GM12878 (cell line): ENCODE results near the gene C3orf20. TPM values are rescaled to one million over a fixed set of nuclear protein-coding genes. Genes with fewer than 3 reads are reported as not detected.

Source experiments
- ATAC-seq: fragments of 200-7000 bp; cut with Tn5 transposase; 3 replicates; pipeline ENCODE4 v1.9.1; 2020; ENCODE audit warnings: mild to moderate bottlenecking, moderate library complexity
- BruUV-seq: library from RNA; stranded (reverse); fragments of 400-500 nt; replicated peaks from 2 replicates; lab custom pipeline; 2021; lab: Mats Ljungman, UMichigan
- CTCF ChIA-PET: fragments of 300-600 bp; sonication (Branson Sonifier 250); formaldehyde crosslinking; extraction: SDS; loops from one replicate; lab custom pipeline; 2021; ENCODE audit warnings: inconsistent platforms; lab: Yijun Ruan, JAX
- POLR2A ChIA-PET: fragments of 350-600 bp; formaldehyde crosslinking; extraction: SDS; loops from one replicate; lab custom pipeline; 2021; ENCODE audit warnings: inconsistent platforms; lab: Charles Lee
- RAD21 ChIA-PET: fragments of 300-600 bp; sonication (Branson Sonifier 250); formaldehyde crosslinking; loops from one replicate; lab custom pipeline; 2023; ENCODE audit warnings: antibody characterized with exemption; ENCODE audit not compliant: unreplicated experiment; lab: Charles Lee
- SMC1A ChIA-PET: fragments of 300-600 bp; sonication (Branson Sonifier 250); formaldehyde crosslinking; loops from one replicate; lab custom pipeline; 2023; ENCODE audit not compliant: unreplicated experiment, uncharacterized antibody; lab: Charles Lee
- DNase-seq: peaks from one replicate; pipeline ENCODE4 v3.0.0-alpha.2; 2011; ENCODE audit warnings: low read depth, low spot score
- FAIRE-seq: peaks from 3 replicates; lab custom pipeline; 2011; peaks lifted over from hg19 to GRCh38; lab: Jason Lieb, UNC
- H2AFZ ChIP-seq: 2 replicates; pipeline ENCODE4 v1.6.0; 2011; ENCODE audit warnings: low read depth, low read length, control low read depth; ENCODE audit not compliant: control insufficient read depth
- H3K27ac ChIP-seq: 2 replicates; pipeline ENCODE4 v1.5.1; 2011; ENCODE audit warnings: control low read depth; ENCODE audit not compliant: control insufficient read depth, insufficient read depth
- H3K27me3 ChIP-seq, 2 experiments: replicated peaks in 1 of 2; 2 replicates each; pipeline versions ENCODE4 v1.6.0 to v1.6.1; 2011; ENCODE audit warnings: low read length in 1 of 2; ENCODE audit not compliant: control insufficient read depth in 2 of 2, insufficient read depth in 2 of 2
- H3K36me3 ChIP-seq, 2 experiments: 2 replicates each; pipeline ENCODE4 v1.5.1; 2011; ENCODE audit warnings: low read length in 1 of 2; ENCODE audit not compliant: control insufficient read depth in 2 of 2, insufficient read depth in 2 of 2
- H3K4me1 ChIP-seq: 2 replicates; pipeline ENCODE4 v1.6.1; 2011; ENCODE audit warnings: mild to moderate bottlenecking, low read length, moderate library complexity, mixed read lengths; ENCODE audit not compliant: control insufficient read depth, insufficient read depth
- H3K4me2 ChIP-seq: 2 replicates; pipeline ENCODE4 v1.6.0; 2011; ENCODE audit warnings: control low read depth; ENCODE audit not compliant: control insufficient read depth, insufficient read depth
- H3K4me3 ChIP-seq: fragments of 200-600 bp; sonication (generic); 2 replicates; pipeline ENCODE4 v1.5.1; 2016
- H3K79me2 ChIP-seq: 2 replicates; pipeline ENCODE4 v1.6.0; 2011; ENCODE audit warnings: low read length; ENCODE audit not compliant: control insufficient read depth, insufficient read depth
- H3K9ac ChIP-seq: 2 replicates; pipeline ENCODE4 v1.8.0; 2011; ENCODE audit warnings: low read length, control low read depth, mixed read lengths; ENCODE audit not compliant: control insufficient read depth, insufficient read depth
- H3K9me3 ChIP-seq: replicated peaks from 3 replicates; pipeline ENCODE4 v1.5.1; 2011; ENCODE audit warnings: mild to moderate bottlenecking, low read length; ENCODE audit not compliant: control insufficient read depth, insufficient read depth
- H4K20me1 ChIP-seq: 2 replicates; pipeline ENCODE4 v1.6.0; 2011; ENCODE audit not compliant: control insufficient read depth, insufficient read depth
- ASH2L ChIP-seq: fragments of 300-600, 200-600 bp; sonication (generic); IDR thresholded peaks from 2 replicates; pipeline ENCODE4 v1.6.1; 2017; ENCODE audit warnings: low read depth, mild to moderate bottlenecking, borderline replicate concordance
- BRCA1 ChIP-seq: IDR thresholded peaks from 2 replicates; pipeline ENCODE4 v1.6.1; 2011; ENCODE audit warnings: low read depth, low read length, improper control_type of control experiment
- CREB1 ChIP-seq: IDR thresholded peaks from 2 replicates; pipeline ENCODE4 v1.6.1; 2012; ENCODE audit warnings: low read depth, mild to moderate bottlenecking, inconsistent platforms
- PML ChIP-seq: IDR thresholded peaks from 2 replicates; pipeline ENCODE4 v1.6.1; 2012; ENCODE audit warnings: low read length, inconsistent platforms
- POLR2AphosphoS2 ChIP-seq: IDR thresholded peaks from 2 replicates; pipeline ENCODE4 v1.6.1; 2011; ENCODE audit warnings: low read depth, mild to moderate bottlenecking, low read length, improper control_type of control experiment, moderate library complexity
- RFX5 ChIP-seq: IDR thresholded peaks from 2 replicates; pipeline ENCODE4 v1.6.1; 2011; ENCODE audit warnings: low read depth, low read length, improper control_type of control experiment
- SIX5 ChIP-seq: IDR thresholded peaks from 2 replicates; pipeline ENCODE4 v1.6.1; 2011; ENCODE audit warnings: mild to moderate bottlenecking, low read depth, low read length, moderate library complexity; ENCODE audit not compliant: severe bottlenecking
- SREBF1 ChIP-seq: IDR thresholded peaks from 2 replicates; pipeline ENCODE4 v1.6.1; 2012; ENCODE audit warnings: mild to moderate bottlenecking, low read length
- SRF ChIP-seq, 2 experiments: IDR thresholded peaks; 2 replicates each; pipeline ENCODE4 v1.6.1; 2011; ENCODE audit warnings: low read depth in 2 of 2, low read length in 2 of 2, mild to moderate bottlenecking in 1 of 2, moderate library complexity in 1 of 2
- ZNF592 ChIP-seq: fragments of 450-650 bp; IDR thresholded peaks from 2 replicates; pipeline ENCODE4 v1.6.1; 2017; ENCODE audit warnings: mild to moderate bottlenecking, moderate library complexity
- ZSCAN29 ChIP-seq: fragments of 450-650 bp; IDR thresholded peaks from 2 replicates; pipeline ENCODE4 v1.6.1; 2017; ENCODE audit warnings: mild to moderate bottlenecking, moderate library complexity
- WGBS: methylation state at CpG from one replicate; pipeline ENCODE4 v1.1.6; 2016; ENCODE audit warnings: low lambda C conversion rate; ENCODE audit not compliant: insufficient replicate concordance, insufficient coverage; ENCODE audit errors: missing lambda C conversion rate; 5-methylcytosine and 5-hydroxymethylcytosine counted together
- in situ Hi-C: fragments of 300-500 bp; cut with MboI; formaldehyde crosslinking; loops from 9 replicates; pipeline ENCODE4 v1.14.3; 2018; ENCODE audit warnings: mixed read lengths
- intact Hi-C: fragments of 100-400 bp; cut with micrococcal nuclease; formaldehyde crosslinking; loops from one replicate; pipeline ENCODE4 v1.14.2; 2022; ENCODE audit not compliant: unreplicated experiment
- polyA plus RNA-seq, 11 experiments: library from polyadenylated mRNA; depleted of rRNA in 4 of 11; unstranded in 6 of 11; stranded (reverse) in 5 of 11; fragments of >200 nt; fragmentation: Nextera tagmentation in 4 of 11; fragmentation: Illumina TruSeq in 1 of 11; extraction: Ambion mirVana in 4 of 11; extraction: Trizol in 1 of 11; gene quantifications; 1 replicate in 1 of 11; 2 replicates in 10 of 11; pipeline versions ENCODE4 v1.2.1 to v1.2.3, GENCODE V29; 2011 to 2016; ENCODE audit warnings: inconsistent platforms in 2 of 11, missing spikeins in 2 of 11, low read depth in 1 of 11
- total RNA-seq, 4 experiments: library from RNA; depleted of rRNA in 3 of 4; stranded (reverse); fragments of >200 nt in 3 of 4; fragmentation: Illumina TruSeq in 1 of 4; extraction: Trizol in 1 of 4; gene quantifications; 2 replicates each; pipeline versions ENCODE4 v1.2.1 to v1.2.3, GENCODE V29; 2013 to 2021
- TF ChIP-seq, protein P1 (sequence below): fragments of 450-650 bp; IDR thresholded peaks from 2 replicates; pipeline ENCODE4 v1.6.1; 2017; ENCODE audit warnings: mild to moderate bottlenecking, moderate library complexity

Gene C3orf20
- total and polyA plus RNA-seq, 10 of the 15 experiments (the other 5 are each of a cell fraction or from before 2014, with no cell fraction given) = 0.05 to 2.9 (median 1.0) TPM

GRCh38 chr3:14820156-14820555, 145.2 kb downstream of the C3orf20 start (continued):
- TF ChIP-seq, protein P1, sequence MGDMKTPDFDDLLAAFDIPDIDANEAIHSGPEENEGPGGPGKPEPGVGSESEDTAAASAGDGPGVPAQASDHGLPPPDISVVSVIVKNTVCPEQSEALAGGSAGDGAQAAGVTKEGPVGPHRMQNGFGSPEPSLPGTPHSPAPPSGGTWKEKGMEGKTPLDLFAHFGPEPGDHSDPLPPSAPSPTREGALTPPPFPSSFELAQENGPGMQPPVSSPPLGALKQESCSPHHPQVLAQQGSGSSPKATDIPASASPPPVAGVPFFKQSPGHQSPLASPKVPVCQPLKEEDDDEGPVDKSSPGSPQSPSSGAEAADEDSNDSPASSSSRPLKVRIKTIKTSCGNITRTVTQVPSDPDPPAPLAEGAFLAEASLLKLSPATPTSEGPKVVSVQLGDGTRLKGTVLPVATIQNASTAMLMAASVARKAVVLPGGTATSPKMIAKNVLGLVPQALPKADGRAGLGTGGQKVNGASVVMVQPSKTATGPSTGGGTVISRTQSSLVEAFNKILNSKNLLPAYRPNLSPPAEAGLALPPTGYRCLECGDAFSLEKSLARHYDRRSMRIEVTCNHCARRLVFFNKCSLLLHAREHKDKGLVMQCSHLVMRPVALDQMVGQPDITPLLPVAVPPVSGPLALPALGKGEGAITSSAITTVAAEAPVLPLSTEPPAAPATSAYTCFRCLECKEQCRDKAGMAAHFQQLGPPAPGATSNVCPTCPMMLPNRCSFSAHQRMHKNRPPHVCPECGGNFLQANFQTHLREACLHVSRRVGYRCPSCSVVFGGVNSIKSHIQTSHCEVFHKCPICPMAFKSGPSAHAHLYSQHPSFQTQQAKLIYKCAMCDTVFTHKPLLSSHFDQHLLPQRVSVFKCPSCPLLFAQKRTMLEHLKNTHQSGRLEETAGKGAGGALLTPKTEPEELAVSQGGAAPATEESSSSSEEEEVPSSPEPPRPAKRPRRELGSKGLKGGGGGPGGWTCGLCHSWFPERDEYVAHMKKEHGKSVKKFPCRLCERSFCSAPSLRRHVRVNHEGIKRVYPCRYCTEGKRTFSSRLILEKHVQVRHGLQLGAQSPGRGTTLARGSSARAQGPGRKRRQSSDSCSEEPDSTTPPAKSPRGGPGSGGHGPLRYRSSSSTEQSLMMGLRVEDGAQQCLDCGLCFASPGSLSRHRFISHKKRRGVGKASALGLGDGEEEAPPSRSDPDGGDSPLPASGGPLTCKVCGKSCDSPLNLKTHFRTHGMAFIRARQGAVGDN = no peak

GRCh38 chr3:14821151-14821550, 146.2 kb downstream of the C3orf20 start:
- no TSS peak for BruUV-seq
- Histone ChIP-seq H4K20me1 (no peaks in the 10 kb centered on the region), H3K4me1 (no peaks in the 10 kb centered on the region), H3K27ac (no peak overlapping the region), H3K4me2 (no peak overlapping the region), H3K36me3 (no peaks in the 10 kb centered on the region), H2AFZ (no peak overlapping the region), H3K9ac (no peak overlapping the region), H3K79me2 (no peaks in the 10 kb centered on the region), H3K27me3 (peaks cover 0 to 2% of the 10 kb centered on the region in 2 experiments; a peak in 1 of 4 replicates), H3K4me3 (no peak overlapping the region), H3K9me3 (no peaks in the 10 kb centered on the region)
- SMC1A ChIA-PET = interaction anchor here (0.8 kb wide), 1 partner anchor 40 kb away, joined by 3 read pairs; no protein-coding TSS in a partner anchor
- ATAC-seq (no peak), FAIRE-seq (no peak), DNase-seq (no peak)
- CTCF ChIA-PET = interaction anchor here (1.3 kb wide), 1 partner anchor 40 kb away, joined by 3 read pairs; no protein-coding TSS in a partner anchor
- RAD21 ChIA-PET = no interaction called here
- TF ChIP-seq ASH2L (no peak), SRF (IDR thresholded peaks at IDR 0.05; ENCODE audit: low read depth in 2 of 2, low read length in 2 of 2) (no peak), SREBF1 (no peak), CREB1 (no peak), ZNF592 (no peak), RFX5 (no peak), ZSCAN29 (no peak), SIX5 (no peak), PML (no peak), POLR2AphosphoS2 (no peak), BRCA1 (no peak)
- intact Hi-C loops = no loop called here
- WGBS = 51% methylated on average over 16 of the region's 16 CpGs
- in situ Hi-C loops = no loop called here
- POLR2A ChIA-PET = no interaction called here
